GM18861 (cell line): Measurements from ENCODE around the gene DMC1.
A peak's percentile ranks its signal among the peaks of the same experiment; 100 is the strongest.

Source experiments
- ATAC-seq: cut with Tn5 transposase; IDR thresholded peaks from one replicate; pipeline ENCODE4 v1.9.1; 2021; ENCODE audit not compliant: unreplicated experiment

DMC1 gene

DNA sequence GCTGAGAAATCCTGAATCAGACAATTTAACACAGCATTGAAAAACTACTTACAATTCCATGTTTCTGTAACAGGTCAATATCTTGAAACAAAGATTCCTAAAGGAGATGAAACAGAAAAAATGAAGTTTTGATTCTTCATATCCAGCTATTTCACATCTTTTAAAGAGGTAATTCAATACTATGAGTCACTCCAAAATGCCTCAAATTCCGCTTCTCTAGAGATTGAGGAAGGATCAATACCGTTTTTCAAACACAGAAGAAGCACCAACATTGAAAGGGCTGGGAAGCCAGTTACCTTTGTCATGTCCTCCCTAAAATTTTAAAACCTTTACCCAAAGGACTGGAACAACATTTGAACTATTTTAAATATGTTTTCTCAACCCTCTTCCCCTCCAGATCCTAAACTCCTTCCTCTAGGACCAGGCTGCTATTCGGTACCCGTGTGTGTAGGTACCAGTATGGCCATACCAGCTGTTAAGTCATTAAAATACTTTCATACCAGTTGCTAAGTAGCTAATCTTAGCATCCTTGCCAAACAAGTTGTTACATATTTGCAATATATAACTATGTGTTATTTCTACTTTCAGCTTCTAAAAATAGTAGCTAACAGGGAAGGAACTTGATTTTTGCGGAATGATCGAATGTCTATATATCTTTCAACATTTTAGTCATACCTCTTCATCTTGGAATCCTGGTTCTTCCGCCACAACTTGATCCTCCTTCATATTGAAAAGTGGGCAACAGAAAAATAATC lies 2.3 kb downstream of the DMC1 start:
- no peak for ATAC-seq

DNA sequence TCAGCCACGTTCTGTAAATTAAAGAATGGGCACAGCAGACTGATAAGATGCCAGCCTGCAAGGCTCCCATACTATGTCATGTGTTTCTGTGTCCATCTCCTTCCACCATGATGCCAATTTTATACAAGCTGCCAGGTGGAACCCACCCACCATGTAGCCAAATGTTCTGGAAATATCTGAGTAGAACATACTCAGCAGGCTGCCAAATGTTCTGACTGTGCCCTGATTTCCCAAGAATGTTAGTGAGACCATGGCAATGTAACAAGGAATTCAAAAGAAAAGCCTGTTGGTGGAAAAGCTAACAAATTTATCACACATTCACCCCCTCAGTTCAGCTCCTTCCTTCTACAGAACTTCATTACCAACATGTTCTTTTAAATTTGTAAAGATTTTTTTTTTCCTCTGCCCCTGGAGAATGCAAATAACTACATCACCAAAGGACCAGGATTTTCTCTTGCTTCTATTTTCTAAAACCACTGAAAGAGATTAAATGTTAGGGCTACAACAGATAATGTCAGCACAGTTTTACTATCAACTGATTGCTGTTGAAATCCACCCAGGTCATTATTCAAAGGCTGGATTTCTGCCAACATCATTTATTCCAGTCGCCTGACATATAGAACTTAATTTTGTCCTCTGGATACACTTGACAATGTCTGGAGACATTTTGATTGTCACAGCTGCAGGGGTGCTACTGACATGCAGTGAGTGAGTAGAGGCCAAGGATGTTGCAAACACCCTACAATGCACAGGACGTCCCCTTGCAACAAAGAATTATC lies 3.1 kb downstream of the DMC1 start:
- no peak for ATAC-seq

DNA sequence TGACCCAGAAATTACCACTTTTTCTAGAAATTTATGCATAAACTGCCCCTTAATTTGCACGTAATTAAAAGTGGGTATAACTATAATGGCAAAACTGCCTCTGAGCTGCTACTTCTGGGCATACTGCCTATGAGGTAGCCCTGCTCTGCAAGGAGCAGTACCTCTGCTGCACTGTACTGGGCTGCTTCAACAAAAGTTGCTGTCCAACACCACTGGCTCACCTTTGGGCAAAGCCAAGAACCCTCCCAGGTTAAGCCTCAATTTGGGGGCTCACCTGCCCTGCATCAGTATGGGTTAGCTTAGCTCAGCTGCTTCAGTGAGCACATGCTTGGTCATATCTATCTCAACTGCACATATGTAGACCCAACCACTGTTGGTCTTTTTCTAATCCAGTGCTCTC lies 4.5 kb downstream of the DMC1 start:
- no peak for ATAC-seq

DNA sequence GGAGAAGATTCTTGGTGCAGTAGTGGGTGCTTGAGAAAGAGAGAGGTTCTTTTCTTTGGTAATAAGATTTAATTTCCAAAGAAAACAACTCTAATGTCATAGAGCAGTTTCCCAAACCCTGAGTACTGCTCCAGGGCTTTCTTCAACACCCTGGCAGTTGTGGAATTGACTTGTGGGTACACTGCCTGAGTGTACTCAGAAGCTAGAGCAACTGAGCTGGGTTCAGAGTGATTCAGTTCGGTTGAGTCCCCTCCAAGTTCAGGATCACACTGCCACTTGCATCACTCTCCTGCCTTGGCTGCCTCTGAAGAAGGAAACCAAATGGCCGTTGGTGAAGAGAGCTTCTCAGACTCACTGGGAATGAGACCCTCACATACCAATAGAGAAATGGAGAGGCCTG lies 5.3 kb downstream of the DMC1 start:
- no peak for ATAC-seq

DNA sequence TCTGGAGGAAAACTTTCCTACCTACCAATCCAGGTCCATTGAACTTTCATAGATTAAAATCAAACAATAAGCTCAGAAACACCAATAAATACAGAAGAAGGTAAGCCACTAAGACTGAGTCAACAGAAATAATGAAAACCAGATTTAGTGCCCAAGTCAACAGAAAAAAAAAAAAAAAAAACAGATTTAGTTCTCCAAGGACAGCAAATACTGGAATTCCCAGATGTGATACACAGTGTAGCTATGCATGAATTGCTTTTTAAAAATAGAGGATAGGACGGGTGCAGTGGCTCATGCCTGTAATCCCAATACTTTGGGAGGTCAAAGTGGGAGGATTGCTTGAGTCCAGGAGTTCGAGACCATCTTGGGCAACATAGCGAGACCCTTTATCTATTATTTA lies 15.7 kb downstream of the DMC1 start:
- ATAC-seq: no peak

DNA sequence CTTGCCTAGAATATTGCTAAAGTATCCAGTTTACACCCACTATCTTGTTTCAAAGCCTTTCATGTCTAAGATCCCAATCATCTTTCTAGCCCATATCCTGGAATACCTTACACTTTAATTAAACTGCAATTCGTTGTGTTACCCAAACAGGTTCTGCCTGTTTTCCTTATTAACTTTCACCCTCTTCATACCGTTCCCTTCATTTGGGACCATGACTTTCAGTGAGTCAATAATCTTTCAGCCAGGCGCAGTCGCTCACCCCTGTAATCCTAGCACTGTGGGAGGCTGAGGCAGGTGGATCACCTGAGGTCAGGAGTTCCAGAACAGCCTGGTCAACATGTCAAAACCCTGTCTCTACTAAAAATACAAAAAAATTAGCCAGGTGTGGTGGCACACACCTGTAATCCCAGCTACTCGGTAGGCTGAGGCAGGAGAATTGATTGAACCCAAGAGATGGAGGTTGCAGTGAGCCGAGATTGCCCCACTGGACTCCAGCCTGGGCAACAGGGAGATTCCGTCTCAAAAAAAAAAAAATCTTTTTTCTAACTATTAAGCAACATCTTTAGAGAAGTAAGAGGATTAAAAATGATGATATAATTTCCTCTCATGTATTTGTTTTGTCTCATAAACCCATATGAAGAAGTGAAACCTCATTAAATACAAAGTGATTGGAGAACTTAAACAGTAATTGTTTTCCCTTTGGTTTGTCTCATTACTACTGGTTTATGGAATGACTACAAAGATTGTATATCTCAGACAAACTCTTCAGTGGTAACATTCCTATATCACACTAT lies 20.7 kb downstream of the DMC1 start:
- no peak for ATAC-seq

DNA sequence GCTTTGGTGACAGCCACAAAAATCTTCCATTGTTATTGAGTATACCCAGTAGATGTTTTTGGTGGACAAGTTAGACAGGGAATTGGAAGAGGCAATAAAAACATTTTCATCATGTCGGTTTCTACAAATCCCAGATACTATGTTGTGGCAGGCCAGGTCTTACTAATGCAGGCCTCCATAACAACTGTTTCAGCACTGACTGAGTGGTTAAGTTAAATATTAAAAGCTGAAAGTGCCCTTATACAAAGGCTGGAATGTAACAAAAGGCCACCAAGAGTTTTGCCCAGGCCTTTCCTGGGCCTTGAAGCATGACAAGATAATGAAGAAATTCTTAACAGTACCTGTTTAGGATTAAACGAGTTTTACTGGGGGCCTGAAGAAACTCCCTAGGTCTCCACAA lies 29.3 kb downstream of the DMC1 start:
- no peak for ATAC-seq

DNA sequence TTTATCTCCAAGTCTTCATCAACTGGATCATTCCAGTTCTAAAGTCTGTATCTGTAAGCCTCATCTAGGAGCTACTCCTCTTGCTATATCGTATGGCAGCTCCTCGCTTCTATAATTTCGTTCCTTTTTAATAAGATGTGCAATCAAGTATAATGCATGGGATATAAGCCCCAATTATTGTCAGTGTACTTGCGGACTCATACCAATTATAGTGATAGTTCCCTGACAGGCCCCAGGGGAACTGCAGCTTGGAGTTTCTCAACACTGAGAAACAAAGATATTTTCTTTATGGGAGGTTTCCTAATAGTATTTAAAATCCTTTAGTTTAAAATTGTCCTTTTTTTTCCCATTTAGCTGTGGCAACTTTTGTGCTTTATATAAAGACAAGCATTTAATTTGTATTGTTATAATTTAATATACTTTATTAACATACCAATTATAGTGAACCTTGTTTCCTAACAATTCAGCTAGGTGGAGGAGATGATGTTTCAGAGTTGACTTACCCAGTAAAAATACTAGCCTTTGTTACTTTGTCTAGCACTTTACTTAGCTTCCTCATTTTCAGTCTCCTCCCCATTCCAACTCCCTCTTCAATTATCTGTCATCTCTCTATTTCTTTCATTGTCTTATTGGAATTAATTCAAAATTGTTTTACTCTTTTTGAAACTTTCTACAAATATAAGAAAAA lies 38.6 kb downstream of the DMC1 start:
- no peak for ATAC-seq

DNA sequence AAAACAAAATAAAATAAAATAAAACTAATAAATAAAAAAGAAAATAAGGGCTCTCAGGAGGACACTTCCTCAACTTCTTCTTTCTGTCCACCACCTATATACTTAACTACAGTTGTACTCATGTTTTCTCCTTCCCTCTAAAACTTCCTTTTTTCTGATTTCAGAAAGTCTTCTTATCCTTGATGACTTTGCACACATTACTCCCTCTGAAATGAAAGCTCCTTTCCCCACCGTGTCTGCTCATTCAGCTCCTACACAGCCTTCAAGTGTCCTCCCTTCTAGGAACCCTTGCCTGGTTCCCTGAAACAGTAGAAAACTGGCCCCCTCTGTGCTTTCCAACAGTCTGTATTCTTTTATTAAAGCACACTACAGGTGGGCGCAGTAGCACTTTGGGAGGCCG lies 45.6 kb downstream of the DMC1 start:
- ATAC-seq: no peak

DNA sequence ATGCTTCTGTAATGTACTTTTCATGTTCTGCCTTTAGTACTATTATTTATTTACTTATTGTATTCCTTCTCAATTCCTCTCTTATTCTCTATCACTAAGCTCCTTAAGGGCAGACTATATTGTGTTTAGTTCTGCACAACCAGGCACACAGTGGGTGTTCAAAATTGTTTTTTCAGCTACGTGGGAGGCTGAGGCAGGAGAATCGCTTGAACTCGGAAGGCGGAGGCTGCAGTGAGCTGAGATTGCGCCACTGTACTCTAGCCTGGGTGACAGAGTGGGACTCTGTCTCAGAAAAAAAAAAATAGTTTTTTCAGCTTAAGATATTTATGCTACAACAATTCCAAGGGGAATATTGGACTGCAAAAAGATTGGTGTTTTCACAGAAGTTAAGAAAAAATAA lies 46.5 kb downstream of the DMC1 start:
- ATAC-seq: no peak

DNA sequence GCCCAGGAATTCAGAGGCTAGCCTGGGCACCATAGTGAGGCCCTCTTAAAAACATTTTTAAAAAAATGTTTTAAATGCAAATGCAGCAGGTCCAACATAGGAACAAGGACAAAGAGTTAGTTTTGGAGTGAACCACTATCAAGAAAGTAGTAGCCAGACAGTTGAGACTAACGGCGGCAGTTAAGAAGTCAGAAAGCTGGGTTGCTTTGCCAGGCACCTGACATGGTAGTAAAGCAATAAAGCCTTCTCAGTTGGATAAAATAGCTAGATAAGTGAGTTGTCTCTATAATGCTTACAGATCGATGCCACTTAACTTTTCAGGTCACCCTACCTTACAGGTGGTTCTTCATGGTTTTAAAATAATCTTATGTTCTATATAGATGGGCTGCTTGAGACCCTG lies 47.0 kb downstream of the DMC1 start:
- no peak for ATAC-seq

DNA sequence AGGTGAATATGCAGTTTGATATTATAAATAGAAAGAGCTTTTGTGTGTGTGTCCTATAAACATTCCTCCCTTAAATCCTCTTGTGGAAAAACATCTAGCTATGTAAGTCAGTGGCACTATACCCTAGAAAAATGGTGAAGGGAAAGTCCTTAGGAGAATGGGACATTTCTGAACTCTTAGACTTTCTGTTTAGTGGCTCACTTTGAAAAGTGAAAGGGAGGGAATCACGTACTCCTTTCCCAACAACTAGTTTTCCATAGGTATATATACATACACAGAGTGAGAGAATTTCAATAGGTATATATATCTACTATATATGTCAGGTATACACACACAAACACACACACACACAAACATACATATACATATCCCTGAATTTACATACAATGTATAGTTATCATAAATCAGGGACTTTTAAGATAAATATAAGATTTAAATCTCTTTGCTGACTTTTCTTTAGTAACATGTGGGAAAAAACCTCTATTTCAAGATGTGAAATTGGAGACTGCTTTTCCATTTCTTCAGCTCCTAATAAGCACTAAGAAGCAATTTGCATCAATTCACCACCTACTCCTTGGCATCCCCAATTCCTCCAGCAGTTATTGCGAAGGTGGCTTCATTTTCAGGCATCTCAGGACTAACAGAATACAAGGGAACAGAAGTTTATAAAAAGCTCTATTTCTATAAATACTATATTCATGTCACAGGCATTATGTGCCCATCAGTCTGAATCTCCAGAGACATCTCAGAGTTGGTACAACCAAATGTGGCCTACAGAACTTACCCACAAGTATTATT lies 50.3 kb downstream of the DMC1 start:
- ATAC-seq: no peak

DNA sequence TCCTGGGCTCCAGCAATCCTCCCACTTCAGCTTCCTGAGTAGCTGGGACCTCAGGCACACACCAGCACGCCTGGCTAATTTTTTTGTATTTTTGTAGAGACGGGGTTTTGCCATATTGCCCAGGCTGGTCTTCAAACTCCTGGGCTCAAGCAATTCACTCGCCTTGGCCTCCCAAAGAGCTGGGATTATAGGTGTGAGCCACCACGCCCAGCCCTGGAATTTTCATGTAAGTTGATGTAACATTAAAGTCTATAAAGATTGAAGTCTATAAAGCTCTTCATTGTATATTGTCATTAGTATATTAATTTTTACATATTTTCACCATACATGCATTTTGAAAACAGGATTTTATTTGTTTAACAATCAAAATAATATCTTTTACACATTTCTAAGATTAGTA lies 51.4 kb downstream of the DMC1 start:
- no peak for ATAC-seq

DNA sequence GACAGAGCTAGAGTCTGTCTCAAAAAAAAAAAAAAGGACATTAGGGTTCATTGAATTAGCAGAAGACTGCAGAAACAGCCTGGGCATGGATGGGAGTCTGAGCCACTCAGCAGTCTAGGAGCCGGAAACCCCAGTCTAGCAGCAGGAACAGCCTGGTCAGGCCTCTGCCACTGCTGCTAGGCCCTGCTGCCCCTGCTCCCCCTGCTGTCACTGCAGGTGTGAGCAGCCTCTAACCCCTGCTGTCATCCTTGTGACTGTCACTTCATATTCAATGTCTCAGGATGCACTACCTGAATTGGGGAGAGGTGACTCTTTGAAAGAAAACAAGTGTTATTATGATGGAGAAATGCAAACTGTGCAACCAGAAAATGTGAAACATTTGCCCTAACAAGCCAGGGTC lies 56.9 kb downstream of the DMC1 start:
- ATAC-seq: no peak

DNA sequence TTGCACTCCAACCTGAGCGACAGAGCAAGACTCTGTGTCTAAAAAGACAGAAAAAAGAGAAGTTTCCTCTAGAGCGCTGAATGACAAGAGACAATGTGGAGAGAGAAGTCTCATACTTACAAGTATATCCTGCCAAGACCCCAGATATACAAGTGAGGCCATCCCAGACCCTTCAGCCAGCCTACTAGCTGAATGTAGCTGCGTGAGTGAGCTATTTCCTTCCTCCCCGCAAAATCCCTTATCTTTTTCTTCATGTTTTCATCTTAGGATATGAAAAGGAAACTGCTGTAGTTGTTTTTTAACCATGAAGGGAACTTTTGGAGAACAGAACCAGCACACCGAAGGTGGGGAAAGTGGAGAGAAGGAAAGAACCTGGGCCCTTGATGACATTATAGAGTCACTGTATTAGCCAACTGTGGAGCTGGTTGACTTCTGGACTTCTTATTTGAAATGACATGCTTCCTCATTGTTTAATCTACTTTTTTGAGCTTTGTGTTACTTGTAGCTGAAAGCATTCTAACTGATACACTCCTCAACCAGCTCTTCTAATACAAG lies 59.5 kb downstream of the DMC1 start:
- no peak for ATAC-seq

DNA sequence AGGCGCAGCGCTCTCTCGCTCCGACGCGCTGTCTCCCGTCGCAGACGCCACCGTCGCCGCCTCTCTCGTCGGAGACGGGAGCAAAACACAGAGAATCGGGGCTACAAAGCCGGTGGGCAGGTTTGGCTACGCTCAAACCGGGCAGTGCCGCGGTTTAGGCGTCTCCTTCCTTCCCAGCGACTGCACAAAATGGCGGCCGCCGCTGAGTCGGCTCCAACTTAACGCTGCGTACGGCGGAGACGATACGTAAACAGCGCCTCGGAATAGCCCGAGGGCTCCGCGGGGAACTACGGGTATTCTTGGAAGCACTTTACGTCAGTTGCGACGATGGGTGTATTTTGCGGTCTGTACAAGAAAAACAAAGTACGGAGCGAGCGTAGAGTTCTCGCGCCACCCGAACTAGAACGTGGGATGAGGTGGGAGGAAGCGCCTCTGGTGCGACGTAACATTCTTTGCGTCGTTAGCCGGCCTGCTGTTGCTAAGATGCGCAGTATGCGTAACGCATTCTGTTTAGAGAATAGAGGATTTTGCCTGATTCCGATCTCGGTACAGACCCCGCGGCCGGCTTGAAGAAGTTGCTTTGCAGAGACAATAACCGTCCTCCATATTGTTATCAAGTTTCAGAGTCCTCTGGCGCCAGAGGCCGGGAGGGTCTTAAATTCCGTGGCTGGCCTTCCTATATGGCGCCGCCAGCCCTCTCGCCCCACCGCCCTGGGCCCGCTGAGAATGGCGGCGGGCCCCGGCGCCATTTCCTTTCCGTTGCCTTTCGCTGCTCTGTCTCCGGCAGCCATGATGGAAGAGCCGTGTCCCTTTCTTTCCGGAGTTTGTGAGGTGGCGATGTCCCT lies 63.6 kb downstream of the DMC1 start, which contains the start of gene DDX17:
TSS of gene DDX17 (minus strand) at position 194 of the 845 bp plus-strand sequence.
- peak; percentile 86 for ATAC-seq

DNA sequence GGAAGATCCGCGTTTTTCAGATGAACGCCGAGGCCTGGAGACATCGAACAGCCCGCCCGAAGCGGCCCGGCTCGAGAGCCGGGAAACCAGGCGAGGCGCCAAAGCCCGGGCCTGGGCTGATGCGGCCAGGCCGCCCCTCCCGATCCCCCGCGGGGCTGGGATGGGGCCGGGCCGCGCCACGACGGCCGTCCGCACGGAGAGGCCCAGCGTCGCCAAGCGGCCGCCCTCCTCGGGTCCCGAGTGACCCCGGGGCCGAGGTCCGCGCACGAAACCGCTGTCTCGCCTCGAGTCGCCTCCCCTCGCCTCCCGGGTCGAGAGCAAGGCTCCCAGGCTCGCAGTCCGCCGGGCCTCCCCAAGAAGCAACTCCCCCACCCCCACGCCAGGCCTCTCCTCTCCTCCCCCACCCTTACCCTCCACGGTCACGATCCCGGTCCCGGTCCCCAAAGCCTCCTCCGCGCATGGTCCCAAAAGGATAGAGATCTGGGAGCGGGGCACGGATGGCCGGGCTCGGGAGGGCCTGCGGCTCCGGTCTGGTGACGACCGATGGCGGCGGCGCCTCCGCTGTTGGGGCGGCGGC lies 64.4 kb downstream of the DMC1 start:
- peak; percentile 13 for ATAC-seq

DNA sequence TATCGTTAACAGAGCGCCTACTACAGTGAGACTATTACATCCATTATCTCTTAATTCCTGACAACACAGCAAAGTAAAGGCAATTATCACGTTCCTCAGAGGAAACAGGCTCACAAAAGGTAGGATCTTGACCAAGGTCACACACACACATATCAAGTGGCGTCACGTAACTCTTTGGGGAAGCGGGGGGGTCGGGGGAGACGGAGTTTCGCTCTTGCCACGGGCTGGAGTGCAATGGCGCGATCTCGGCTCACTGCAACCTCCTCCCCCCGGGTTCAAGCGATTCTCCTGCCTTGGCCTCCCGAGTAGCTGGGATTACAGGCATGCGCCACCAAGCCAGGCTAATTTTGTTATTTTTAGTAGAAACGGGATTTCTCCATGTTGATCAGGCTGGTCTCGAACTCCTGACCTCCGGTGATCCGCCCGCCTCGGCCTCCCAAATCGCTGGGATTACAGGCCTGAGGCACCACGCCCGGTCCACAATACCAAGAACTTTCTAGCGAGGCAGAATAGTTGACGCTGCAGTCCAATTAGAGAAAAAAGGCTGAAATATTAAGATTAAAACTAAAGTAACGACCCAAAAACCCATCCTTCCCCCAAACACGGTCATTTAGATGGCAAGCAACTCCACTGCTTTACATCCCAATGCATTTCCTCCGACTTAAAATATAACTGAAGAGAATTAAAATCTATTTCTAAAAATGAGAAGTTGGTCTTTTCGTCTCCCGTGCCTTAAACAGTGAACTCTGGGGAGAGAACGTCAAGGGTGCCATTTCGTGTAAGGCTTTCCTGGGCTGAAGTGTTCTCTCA lies 65.0 kb downstream of the DMC1 start:
- no peak for ATAC-seq
